ENCODE results near the gene PRR33. TPM values are rescaled to one million over a fixed set of nuclear protein-coding genes. Genes with fewer than 3 reads are reported as not detected.

PRR33 gene
- total and polyA plus RNA-seq, 2 donors (not counting 3 experiments of a cell fraction or from before 2014, with no cell fraction given) = not detected

GRCh38 chr11:1935156-1936071 is 43.7 kb upstream of the PRR33 start:
- no peak overlapping the region for H3K27ac ChIP-seq (ENCODE audit: insufficient read depth, low read depth, low read length)
- FAIRE-seq = no peak
- H2AFZ ChIP-seq (ENCODE audit: low read depth, low read length) = no peak overlapping the region
- no peak overlapping the region for H3K4me3 ChIP-seq (replicated peaks in 1 of 3; ENCODE audit: insufficient read depth in 1 of 3, low read depth in 1 of 3, low read length in 3 of 3)
- H3K9me1 ChIP-seq (replicated peaks; ENCODE audit: control insufficient read depth, extremely low read depth, insufficient read depth, low read length) = no peaks in the 10 kb centered on the region
- intact Hi-C loops (cut with micrococcal nuclease) = loop anchor here (2.0 kb wide), 1 partner anchor 27 kb away; no protein-coding TSS in a partner anchor
- no peaks in the 10 kb centered on the region for H3K79me2 ChIP-seq (ENCODE audit: control insufficient read depth, insufficient read depth, low read length)
- H3K9ac ChIP-seq (replicated peaks; ENCODE audit: extremely low read depth, insufficient read depth, low read length) = no peak overlapping the region
- no TSS peak for BruUV-seq (replicated peaks)
- dilution Hi-C loops (cut with MboI; ENCODE audit: extremely low pct_ligation_motif_present, low sequenced_read_pairs) = no loop called here
- H3K9me3 ChIP-seq (replicated peaks; ENCODE audit: control insufficient read depth, insufficient read depth, low read length) = no peaks in the 10 kb centered on the region
- no peaks in the 10 kb centered on the region for H3K27me3 ChIP-seq (ENCODE audit: control insufficient read depth in 2 of 2, insufficient read depth in 2 of 2, low read length in 2 of 2)
- H3K36me3 ChIP-seq (ENCODE audit: control insufficient read depth in 2 of 2, extremely low read depth in 1 of 2, insufficient read depth in 2 of 2, low read length in 2 of 2) = no peaks in the 10 kb centered on the region
- no peak overlapping the region for H3K4me2 ChIP-seq (ENCODE audit: insufficient read depth, low read length)
- H3K4me1 ChIP-seq (ENCODE audit: control insufficient read depth, extremely low read depth, insufficient read depth, low read length) = no peaks in the 10 kb centered on the region
- POLR2A ChIA-PET = no interaction called here
- no peaks in the 10 kb centered on the region for H4K20me1 ChIP-seq (replicated peaks; ENCODE audit: control insufficient read depth, extremely low read depth, insufficient read depth, low read length)
- CTCF ChIA-PET = interaction anchor here (1.8 kb wide), 1 partner anchor 241 kb away, joined by 4 read pairs; no protein-coding TSS in a partner anchor
- TF ChIP-seq MAX (IDR thresholded peaks at IDR 0.05; ENCODE audit: insufficient read depth, insufficient read length) (no peak), FOS (IDR thresholded peaks at IDR 0.05; ENCODE audit: borderline replicate concordance, insufficient read depth, low read length) (no peak), JUN (IDR thresholded peaks at IDR 0.05; ENCODE audit: borderline replicate concordance, insufficient read depth, insufficient read length, low read depth) (no peak)
- no peak for DNase-seq (ENCODE audit: low read depth, low spot score)

DNA sequence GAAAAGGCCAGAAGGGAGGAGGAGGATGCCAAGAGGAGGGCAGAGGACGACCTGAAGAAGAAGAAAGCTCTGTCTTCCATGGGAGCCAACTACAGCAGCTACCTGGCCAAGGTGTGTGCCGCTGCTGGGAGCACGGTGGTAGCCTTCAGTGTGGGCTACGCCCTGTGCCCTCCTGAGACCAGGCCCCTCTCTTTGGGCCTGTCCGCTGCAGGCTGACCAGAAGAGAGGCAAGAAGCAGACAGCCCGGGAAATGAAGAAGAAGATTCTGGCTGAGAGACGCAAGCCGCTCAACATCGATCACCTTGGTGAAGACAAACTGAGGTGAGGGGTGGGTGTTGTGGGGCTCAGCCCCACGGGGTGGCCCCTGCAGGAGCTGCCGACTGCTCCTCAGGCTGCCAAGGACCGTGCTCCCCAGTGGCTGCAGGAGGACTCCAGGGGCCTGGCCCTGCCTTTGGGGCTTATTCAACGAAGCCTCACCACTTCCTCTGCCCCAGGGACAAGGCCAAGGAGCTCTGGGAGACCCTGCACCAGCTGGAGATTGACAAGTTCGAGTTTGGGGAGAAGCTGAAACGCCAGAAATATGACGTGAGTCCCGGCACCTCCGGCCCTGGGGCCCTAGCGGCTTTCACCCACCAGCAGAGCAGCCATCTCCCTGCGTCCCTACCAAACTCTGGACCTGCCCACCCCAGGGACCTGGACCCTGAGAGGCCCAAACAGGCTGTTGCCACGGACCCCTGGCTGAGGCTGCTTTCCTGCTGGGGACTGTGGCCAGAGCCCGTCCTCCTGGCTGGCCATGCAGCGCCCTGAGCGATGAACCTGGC is 42.9 kb upstream of the PRR33 start:
- no peak overlapping the region for H3K4me3 ChIP-seq (replicated peaks in 1 of 3; ENCODE audit: insufficient read depth in 1 of 3, low read depth in 1 of 3, low read length in 3 of 3)
- no peaks in the 10 kb centered on the region for H3K79me2 ChIP-seq (ENCODE audit: control insufficient read depth, insufficient read depth, low read length)
- H3K4me1 ChIP-seq (ENCODE audit: control insufficient read depth, extremely low read depth, insufficient read depth, low read length) = no peaks in the 10 kb centered on the region
- no peak overlapping the region for H2AFZ ChIP-seq (ENCODE audit: low read depth, low read length)
- H3K27me3 ChIP-seq (ENCODE audit: control insufficient read depth in 2 of 2, insufficient read depth in 2 of 2, low read length in 2 of 2) = no peaks in the 10 kb centered on the region
- H3K36me3 ChIP-seq (ENCODE audit: control insufficient read depth in 2 of 2, extremely low read depth in 1 of 2, insufficient read depth in 2 of 2, low read length in 2 of 2) = no peaks in the 10 kb centered on the region
- no TSS peak for BruUV-seq (replicated peaks)
- no peak overlapping the region for H3K27ac ChIP-seq (ENCODE audit: insufficient read depth, low read depth, low read length)
- no peaks in the 10 kb centered on the region for H3K9me3 ChIP-seq (replicated peaks; ENCODE audit: control insufficient read depth, insufficient read depth, low read length)
- ChIA-PET POLR2A (no interaction called here), CTCF (interaction anchor here (1.2 to 1.8 kb wide), 2 partner anchors 102 to 240 kb away, joined by 3 to 4 read pairs; no protein-coding TSS in a partner anchor)
- dilution Hi-C loops (cut with MboI; ENCODE audit: extremely low pct_ligation_motif_present, low sequenced_read_pairs) = no loop called here
- intact Hi-C loops (cut with micrococcal nuclease) = no loop called here
- DNase-seq (ENCODE audit: low read depth, low spot score) = no peak
- no peak overlapping the region for H3K9ac ChIP-seq (replicated peaks; ENCODE audit: extremely low read depth, insufficient read depth, low read length)
- H3K4me2 ChIP-seq (ENCODE audit: insufficient read depth, low read length) = no peak overlapping the region
- FAIRE-seq = no peak
- H4K20me1 ChIP-seq (replicated peaks; ENCODE audit: control insufficient read depth, extremely low read depth, insufficient read depth, low read length) = no peaks in the 10 kb centered on the region
- no peak for TF ChIP-seq POLR2A (IDR thresholded peaks at IDR 0.05; ENCODE audit: low read depth, low read length)
- no peak for TF ChIP-seq GATA2 (IDR thresholded peaks at IDR 0.05; ENCODE audit: insufficient read depth, insufficient read length, low read depth, low read length)
- no peak for TF ChIP-seq JUN (IDR thresholded peaks at IDR 0.05; ENCODE audit: borderline replicate concordance, insufficient read depth, insufficient read length, low read depth)
- TF ChIP-seq FOS (IDR thresholded peaks at IDR 0.05; ENCODE audit: borderline replicate concordance, insufficient read depth, low read length) = no peak
- TF ChIP-seq CTCF (IDR thresholded peaks at IDR 0.05; ENCODE audit: extremely low read depth in 1 of 2, insufficient read depth in 1 of 2, low read depth in 1 of 2, low read length in 2 of 2) = no peak
- TF ChIP-seq MYC (IDR thresholded peaks at IDR 0.05; ENCODE audit: low read depth, low read length) = no peak
- no peak for TF ChIP-seq EZH2 (IDR thresholded peaks at IDR 0.05; ENCODE audit: borderline replicate concordance, low read depth, low read length, severe bottlenecking)
- H3K9me1 ChIP-seq (replicated peaks; ENCODE audit: control insufficient read depth, extremely low read depth, insufficient read depth, low read length) = no peaks in the 10 kb centered on the region
